Right ventricle myocardium inferior (tissue), 1 donor: Measurements from ENCODE around the gene ETV7. TPM values are rescaled to one million over a fixed set of nuclear protein-coding genes. Genes with fewer than 3 reads are reported as not detected.

Experiments
- ATAC-seq: fragments of 200-7000 bp; cut with Tn5 transposase; one replicate; pipeline ENCODE4 v1.9.1; 2020; ENCODE audit warnings: mild to moderate bottlenecking, moderate library complexity
- DNase-seq: peaks from one replicate; pipeline ENCODE4 v3.0.0; 2021; ENCODE audit errors: missing footprints
- intact Hi-C: fragments of 100-400 bp; cut with DNase I; formaldehyde crosslinking; loops from one replicate; pipeline ENCODE4 v1.11.0; 2022
- total RNA-seq: library from RNA; stranded (reverse); fragmentation: NEBNext Ultra II Directional; extraction: Animal tissue kit (Norgen Biotek cat#: 25700); gene quantifications from one replicate; pipeline ENCODE4 v1.2.1, GENCODE V29; 2021
- donor health status: DM: no; HTN: yes; CAD: no; lungs with severe emphysema.

ETV7 gene
- total RNA-seq, 1 donor from 2014 or later = 0.38 TPM

GRCh38 chr6:36386495-36387439 is 702 bp downstream of the ETV7 start:
- ATAC-seq (peak; percentile 55), DNase-seq (no peak)
- intact Hi-C loops = no loop called here

- intact Hi-C loops = no loop called here
- DNase-seq (no peak), ATAC-seq (no peak)
Measured at GRCh38 chr6:36384095-36384494, 3.4 kb downstream of the ETV7 start.

- ATAC-seq (no peak), DNase-seq (no peak)
- intact Hi-C loops = no loop called here
Measured at GRCh38 chr6:36383606-36384005, 3.9 kb downstream of the ETV7 start.

GRCh38 chr6:36382976-36383375 is 4.5 kb downstream of the ETV7 start:
- intact Hi-C loops = no loop called here
- no peak for ATAC-seq
- DNase-seq = no peak

GRCh38 chr6:36381502-36382389 is 5.7 kb downstream of the ETV7 start:
- intact Hi-C loops = no loop called here
- DNase-seq (no peak), ATAC-seq (no peak)

GRCh38 chr6:36380166-36380565 is 7.3 kb downstream of the ETV7 start:
- DNase-seq (no peak), ATAC-seq (no peak)
- intact Hi-C loops = no loop called here

GRCh38 chr6:36378936-36379335 is 8.5 kb downstream of the ETV7 start:
- DNase-seq (no peak), ATAC-seq (no peak)
- intact Hi-C loops = no loop called here

GRCh38 chr6:36378243-36378920 is 9.1 kb downstream of the ETV7 start:
- DNase-seq = no peak
- ATAC-seq = no peak
- intact Hi-C loops = no loop called here

GRCh38 chr6:36377594-36377993 is 9.9 kb downstream of the ETV7 start:
- intact Hi-C loops = no loop called here
- ATAC-seq (no peak), DNase-seq (no peak)

GRCh38 chr6:36376742-36377141 is 10.7 kb downstream of the ETV7 start:
- intact Hi-C loops = no loop called here
- ATAC-seq = no peak
- no peak for DNase-seq

GRCh38 chr6:36376183-36376582 is 11.3 kb downstream of the ETV7 start:
- DNase-seq = no peak
- intact Hi-C loops = no loop called here
- no peak for ATAC-seq

GRCh38 chr6:36375644-36376155 is 11.8 kb downstream of the ETV7 start:
- no peak for ATAC-seq
- intact Hi-C loops = no loop called here
- no peak for DNase-seq

GRCh38 chr6:36374972-36375371 is 12.5 kb downstream of the ETV7 start:
- intact Hi-C loops = no loop called here
- DNase-seq (no peak), ATAC-seq (no peak)

GRCh38 chr6:36374194-36374593 is 13.3 kb downstream of the ETV7 start:
- no peak for ATAC-seq
- intact Hi-C loops = no loop called here
- DNase-seq = no peak

- intact Hi-C loops = no loop called here
- ATAC-seq (peak; percentile 44), DNase-seq (no peak)
Measured at GRCh38 chr6:36373368-36374019, 14.0 kb downstream of the ETV7 start.

- DNase-seq = no peak
- ATAC-seq = no peak
- intact Hi-C loops = no loop called here
Measured at GRCh38 chr6:36372088-36372487, 15.4 kb downstream of the ETV7 start.

GRCh38 chr6:36371211-36371610 is 16.3 kb downstream of the ETV7 start:
- intact Hi-C loops = no loop called here
- ATAC-seq = no peak
- no peak for DNase-seq

- ATAC-seq (no peak), DNase-seq (no peak)
- intact Hi-C loops = no loop called here
Measured at GRCh38 chr6:36370638-36371037, 16.8 kb downstream of the ETV7 start.
